CD4-positive, CD25-positive, alpha-beta regulatory T cell (primary cell): ENCODE results near the gene PKD2L1. TPM values are rescaled to one million over a fixed set of nuclear protein-coding genes. Genes with fewer than 3 reads are reported as not detected.

Experiments used
- ATAC-seq, 2 donors: fragments of 150-1000 bp; cut with Tn5 transposase; one replicate each; pipeline ENCODE4 v1.10.0; 2021; ENCODE audit warnings: low read depth in 2 of 2, moderate number of reproducible peaks in 2 of 2, moderate library complexity in 1 of 2
- DNase-seq, 3 donors: peaks; one replicate each; pipeline versions ENCODE4 v3.0.0 to v3.0.0-alpha.2; 2012 to 2022; ENCODE audit warnings: mixed read lengths in 1 of 3
- H3K27ac ChIP-seq: one replicate; pipeline ENCODE4 v1.7.0; 2013; ENCODE audit warnings: mild to moderate bottlenecking, low read length; ENCODE audit not compliant: insufficient read depth, poor library complexity, severe bottlenecking
- H3K27me3 ChIP-seq: one replicate; pipeline ENCODE4 v1.7.0; 2013; ENCODE audit warnings: low read length; ENCODE audit not compliant: control insufficient read depth, insufficient read depth
- H3K36me3 ChIP-seq: one replicate; pipeline ENCODE4 v1.7.0; 2013; ENCODE audit warnings: mild to moderate bottlenecking, low read length, moderate library complexity; ENCODE audit not compliant: control insufficient read depth, insufficient read depth
- H3K4me1 ChIP-seq: 2 replicates; pipeline ENCODE4 v1.7.0; 2013; ENCODE audit warnings: mild to moderate bottlenecking, low read length; ENCODE audit not compliant: insufficient read depth, control insufficient read depth, poor library complexity, severe bottlenecking
- H3K4me3 ChIP-seq: one replicate; pipeline ENCODE4 v1.7.0; 2013; ENCODE audit warnings: low read depth, mild to moderate bottlenecking, low read length, moderate library complexity
- H3K9me3 ChIP-seq, 2 experiments: 1 replicate in 1 of 2; 2 replicates in 1 of 2; pipeline ENCODE4 v1.7.0; 2013; ENCODE audit warnings: low read length in 2 of 2, mild to moderate bottlenecking in 1 of 2, moderate library complexity in 1 of 2; ENCODE audit not compliant: control insufficient read depth in 2 of 2
- H3K27ac Mint-ChIP-seq, 3 donors: one replicate each; pipeline ENCODE4 v1.8.0; 2020 to 2022; ENCODE audit warnings: mild to moderate bottlenecking in 3 of 3, mixed read lengths in 3 of 3, moderate library complexity in 2 of 3
- H3K27me3 Mint-ChIP-seq: one replicate; pipeline ENCODE4 v1.8.0; 2022; ENCODE audit warnings: mild to moderate bottlenecking, mixed read lengths
- H3K36me3 Mint-ChIP-seq: one replicate; pipeline ENCODE4 v1.8.0; 2020; ENCODE audit warnings: mixed read lengths
- H3K4me1 Mint-ChIP-seq, 4 donors: one replicate each; pipeline ENCODE4 v1.8.0; 2020 to 2022; ENCODE audit warnings: mixed read lengths in 4 of 4, mild to moderate bottlenecking in 1 of 4
- H3K4me3 Mint-ChIP-seq, 4 donors: one replicate each; pipeline ENCODE4 v1.8.0; 2020 to 2022; ENCODE audit warnings: mild to moderate bottlenecking in 4 of 4, mixed read lengths in 4 of 4, moderate library complexity in 3 of 4
- H3K9me3 Mint-ChIP-seq, 7 donors: one replicate each; pipeline ENCODE4 v1.8.0; 2020 to 2022; ENCODE audit warnings: mixed read lengths in 7 of 7, mild to moderate bottlenecking in 3 of 7, moderate library complexity in 2 of 7
- polyA plus RNA-seq, 4 donors: library from polyadenylated mRNA; unstranded; fragments of 300-500 nt; fragmentation: Illumina TruSeq; gene quantifications; one replicate each; pipeline ENCODE4 v1.2.3, GENCODE V29; 2021
- total RNA-seq: library from RNA; stranded (reverse); gene quantifications from one replicate; pipeline ENCODE4 v1.2.3, GENCODE V29; 2022

PKD2L1 gene
- total and polyA plus RNA-seq, 5 donors from 2014 or later = not detected

GRCh38 chr10:100319707-100320402 lies 10.2 kb downstream of the PKD2L1 start:
- Mint-ChIP-seq H3K27ac (no peak overlapping the region), H3K4me3 (no peak overlapping the region)
- no peak for ATAC-seq

GRCh38 chr10:100318207-100318606 lies 11.8 kb downstream of the PKD2L1 start:
- Histone ChIP-seq H3K9me3 (no peaks in the 10 kb centered on the region), H3K4me1 (no peaks in the 10 kb centered on the region), H3K27me3 (peaks cover 14% of the 10 kb centered on the region), H3K36me3 (no peaks in the 10 kb centered on the region), H3K4me3 (no peak overlapping the region), H3K27ac (no peak overlapping the region)
- Mint-ChIP-seq H3K4me3 (no peak overlapping the region), H3K9me3 (no peaks in the 10 kb centered on the region), H3K36me3 (no peaks in the 10 kb centered on the region), H3K4me1 (no peaks in the 10 kb centered on the region), H3K27ac (no peak overlapping the region), H3K27me3 (peaks cover 36% of the 10 kb centered on the region)
- ATAC-seq (no peak), DNase-seq (no peak)

More at GRCh38 chr10:100319707-100320402, 10.2 kb downstream of the PKD2L1 start:
- H3K4me1 ChIP-seq = no peaks in the 10 kb centered on the region
- Mint-ChIP-seq H3K36me3 (no peaks in the 10 kb centered on the region), H3K4me1 (no peaks in the 10 kb centered on the region), H3K9me3 (no peaks in the 10 kb centered on the region), H3K27me3 (peaks cover 28% of the 10 kb centered on the region)
- peaks cover 8% of the 10 kb centered on the region for H3K27me3 ChIP-seq
- H3K36me3 ChIP-seq = no peaks in the 10 kb centered on the region
- no peak overlapping the region for H3K27ac ChIP-seq
- DNase-seq = no peak
- no peaks in the 10 kb centered on the region for H3K9me3 ChIP-seq
- H3K4me3 ChIP-seq = no peak overlapping the region

GRCh38 chr10:100315615-100316014 lies 14.4 kb downstream of the PKD2L1 start:
- no peak for ATAC-seq
- Histone ChIP-seq H3K27ac (no peak overlapping the region), H3K4me1 (no peaks in the 10 kb centered on the region), H3K4me3 (no peak overlapping the region), H3K9me3 (no peaks in the 10 kb centered on the region), H3K36me3 (no peaks in the 10 kb centered on the region), H3K27me3 (peaks cover 22% of the 10 kb centered on the region)
- H3K27ac Mint-ChIP-seq = no peak overlapping the region
- no peaks in the 10 kb centered on the region for H3K9me3 Mint-ChIP-seq
- no peak overlapping the region for H3K4me3 Mint-ChIP-seq
- H3K4me1 Mint-ChIP-seq = no peaks in the 10 kb centered on the region
- no peaks in the 10 kb centered on the region for H3K36me3 Mint-ChIP-seq
- H3K27me3 Mint-ChIP-seq = peaks cover 47% of the 10 kb centered on the region
- DNase-seq = no peak

GRCh38 chr10:100311298-100311697 lies 18.7 kb downstream of the PKD2L1 start:
- Mint-ChIP-seq H3K36me3 (no peaks in the 10 kb centered on the region), H3K27me3 (peaks cover 56% of the 10 kb centered on the region), H3K9me3 (no peaks in the 10 kb centered on the region), H3K4me3 (no peak overlapping the region), H3K27ac (no peak overlapping the region), H3K4me1 (no peaks in the 10 kb centered on the region)
- Histone ChIP-seq H3K36me3 (no peaks in the 10 kb centered on the region), H3K9me3 (no peaks in the 10 kb centered on the region), H3K4me3 (no peak overlapping the region), H3K27me3 (peaks cover 19% of the 10 kb centered on the region), H3K4me1 (no peaks in the 10 kb centered on the region), H3K27ac (no peak overlapping the region)
- ATAC-seq (no peak), DNase-seq (no peak)

GRCh38 chr10:100307684-100308083 lies 22.3 kb downstream of the PKD2L1 start:
- H3K4me3 Mint-ChIP-seq = no peak overlapping the region
- Histone ChIP-seq H3K4me3 (no peak overlapping the region), H3K4me1 (no peaks in the 10 kb centered on the region), H3K27me3 (peaks cover 21% of the 10 kb centered on the region), H3K9me3 (no peaks in the 10 kb centered on the region), H3K27ac (no peak overlapping the region), H3K36me3 (no peaks in the 10 kb centered on the region)
- no peaks in the 10 kb centered on the region for H3K36me3 Mint-ChIP-seq
- peaks cover 73% of the 10 kb centered on the region for H3K27me3 Mint-ChIP-seq
- no peaks in the 10 kb centered on the region for H3K4me1 Mint-ChIP-seq
- DNase-seq (no peak), ATAC-seq (no peak)
- H3K9me3 Mint-ChIP-seq = no peaks in the 10 kb centered on the region
- H3K27ac Mint-ChIP-seq = no peak overlapping the region

- Mint-ChIP-seq H3K4me1 (no peaks in the 10 kb centered on the region), H3K36me3 (no peaks in the 10 kb centered on the region), H3K9me3 (no peaks in the 10 kb centered on the region), H3K27me3 (peaks cover 73% of the 10 kb centered on the region), H3K27ac (no peak overlapping the region), H3K4me3 (no peak overlapping the region)
- DNase-seq (no peak), ATAC-seq (no peak)
- no peaks in the 10 kb centered on the region for H3K36me3 ChIP-seq
- H3K4me3 ChIP-seq = no peak overlapping the region
- peaks cover 20% of the 10 kb centered on the region for H3K27me3 ChIP-seq
- no peaks in the 10 kb centered on the region for H3K4me1 ChIP-seq
- H3K27ac ChIP-seq = no peak overlapping the region
- H3K9me3 ChIP-seq = no peaks in the 10 kb centered on the region
Observed at GRCh38 chr10:100306861-100307260, 23.2 kb downstream of the PKD2L1 start.

- Histone ChIP-seq H3K4me1 (no peaks in the 10 kb centered on the region), H3K4me3 (no peak overlapping the region), H3K27ac (no peak overlapping the region), H3K27me3 (peaks cover 10% of the 10 kb centered on the region), H3K9me3 (no peaks in the 10 kb centered on the region), H3K36me3 (no peaks in the 10 kb centered on the region)
- Mint-ChIP-seq H3K9me3 (peaks cover 0 to 4% (median 0%) of the 10 kb centered on the region in 7 donors), H3K4me3 (no peak overlapping the region), H3K36me3 (no peaks in the 10 kb centered on the region), H3K27me3 (peaks cover 67% of the 10 kb centered on the region), H3K27ac (no peak overlapping the region), H3K4me1 (no peaks in the 10 kb centered on the region)
- ATAC-seq = no peak
- DNase-seq = no peak
Observed at GRCh38 chr10:100304414-100304813, 25.6 kb downstream of the PKD2L1 start.

- DNase-seq (peak in 1 of 3 donors; percentile 15), ATAC-seq (no peak)
- Mint-ChIP-seq H3K4me1 (no peaks in the 10 kb centered on the region), H3K9me3 (peaks cover 0 to 4% (median 0%) of the 10 kb centered on the region in 7 donors), H3K27ac (no peak overlapping the region), H3K4me3 (no peak overlapping the region), H3K36me3 (no peaks in the 10 kb centered on the region), H3K27me3 (peaks cover 68% of the 10 kb centered on the region)
- Histone ChIP-seq H3K36me3 (no peaks in the 10 kb centered on the region), H3K4me1 (no peaks in the 10 kb centered on the region), H3K4me3 (no peak overlapping the region), H3K27ac (no peak overlapping the region), H3K9me3 (no peaks in the 10 kb centered on the region), H3K27me3 (peaks cover 9% of the 10 kb centered on the region)
Observed at GRCh38 chr10:100303724-100304319, 26.2 kb downstream of the PKD2L1 start.
